Psoas muscle (tissue), 8 donors: ENCODE measurements around the gene DMD. TPM values are rescaled to one million over a fixed set of nuclear protein-coding genes. Genes with fewer than 3 reads are reported as not detected.
A peak's percentile ranks its signal among the peaks of the same experiment; 100 is the strongest.
"Not testable (repeated sequence)": the region's sequence is repeated elsewhere in the genome, so short reads cannot be mapped to it uniquely, and the experiment has no call there.

Source experiments
- ATAC-seq, 4 donors: fragments of 200-7000 bp; cut with Tn5 transposase; one replicate each; pipeline ENCODE4 v1.9.1; 2020; ENCODE audit warnings: moderate library complexity in 3 of 4, mild to moderate bottlenecking in 2 of 4
- DNase-seq, 2 donors: peaks; one replicate each; pipeline ENCODE4 v3.0.0-alpha.2; 2020
- H3K27ac ChIP-seq: fragments of 200-600 bp; one replicate; pipeline ENCODE4 v1.8.0; 2022
- H3K27me3 ChIP-seq, 3 donors: fragments of 200-600 bp in 1 of 3; one replicate each; pipeline versions ENCODE4 v1.6.1 to v1.8.0; 2013 to 2022; ENCODE audit warnings: low read length in 2 of 3, mild to moderate bottlenecking in 2 of 3, moderate library complexity in 1 of 3; ENCODE audit not compliant: insufficient read depth in 3 of 3
- H3K36me3 ChIP-seq, 2 donors: fragments of 200-600 bp in 1 of 2; one replicate each; pipeline versions ENCODE4 v1.6.1 to v1.8.0; 2013 to 2022; ENCODE audit warnings: low read depth in 1 of 2, mild to moderate bottlenecking in 1 of 2, moderate library complexity in 1 of 2; ENCODE audit not compliant: insufficient read depth in 1 of 2
- H3K4me1 ChIP-seq: fragments of 200-600 bp; one replicate; pipeline ENCODE4 v1.8.0; 2022
- H3K4me3 ChIP-seq: fragments of 200-600 bp; one replicate; pipeline ENCODE4 v1.8.0; 2022; ENCODE audit warnings: mild to moderate bottlenecking
- H3K9me3 ChIP-seq: fragments of 200-600 bp; one replicate; pipeline ENCODE4 v1.8.0; 2022
- WGBS, 3 donors: extraction: QIAGEN DNeasy Blood & Tissue Kit; methylation state at CpG; one replicate each; pipeline versions ENCODE4 v1.1.6 to v1.1.7; 2013; 5-methylcytosine and 5-hydroxymethylcytosine counted together
- intact Hi-C, 2 donors: fragments of 100-400 bp; cut with DNase I; formaldehyde crosslinking; loops; one replicate each; pipeline versions ENCODE4 v1.11.0 to v1.14.2; 2022
- polyA plus RNA-seq, 3 donors: library from polyadenylated mRNA; stranded (reverse); fragments of 200-250 nt; gene quantifications; one replicate each; pipeline ENCODE4 v1.2.3, GENCODE V29; 2013
- total RNA-seq, 4 donors: library from RNA; stranded (reverse); fragmentation: NEBNext Ultra II Directional in 2 of 4; extraction: Animal tissue kit (Norgen Biotek cat#: 25700) in 2 of 4; gene quantifications; one replicate each; pipeline versions ENCODE4 v1.2.1 to v1.2.4, GENCODE V29; 2021 to 2023
- TF ChIP-seq, protein P1 (sequence below): fragments of 200-600 bp; IDR thresholded peaks from one replicate; pipeline ENCODE4 v1.8.0; 2022; ENCODE audit warnings: antibody characterized with exemption
- donor health status: healthy with polysubstance abuse.
- donor health status: DM: no; HTN: no; CAD: no; lungs with moderate emphysema.
- donor health status: Bipolar disorder and iron deficiency.
- donor health status: healthy.
- donor health status: DM: yes; HTN: yes; CAD: no.
- donor health status: DM: no; HTN: no; CAD: no.
- donor health status: DM: no; HTN: no; CAD: no.
- donor health status: DM: yes; HTN: yes; CAD: no.

Gene DMD
- total and polyA plus RNA-seq, 7 donors, result 6.8 to 170 (median 86.5) TPM

- WGBS, 3 donors, result 68 to 86% (median 82%) methylated on average over 2 of the region's 2 CpGs
- H3K9me3 ChIP-seq, result no peaks in the 10 kb centered on the region
- DNase-seq (no peak), ATAC-seq (no peak)
- no peak overlapping the region for H3K27ac ChIP-seq
- intact Hi-C loops, result no loop called here
- H3K27me3 ChIP-seq, result no peaks in the 10 kb centered on the region
- H3K4me3 ChIP-seq, result no peak overlapping the region
- TF ChIP-seq, protein P1, sequence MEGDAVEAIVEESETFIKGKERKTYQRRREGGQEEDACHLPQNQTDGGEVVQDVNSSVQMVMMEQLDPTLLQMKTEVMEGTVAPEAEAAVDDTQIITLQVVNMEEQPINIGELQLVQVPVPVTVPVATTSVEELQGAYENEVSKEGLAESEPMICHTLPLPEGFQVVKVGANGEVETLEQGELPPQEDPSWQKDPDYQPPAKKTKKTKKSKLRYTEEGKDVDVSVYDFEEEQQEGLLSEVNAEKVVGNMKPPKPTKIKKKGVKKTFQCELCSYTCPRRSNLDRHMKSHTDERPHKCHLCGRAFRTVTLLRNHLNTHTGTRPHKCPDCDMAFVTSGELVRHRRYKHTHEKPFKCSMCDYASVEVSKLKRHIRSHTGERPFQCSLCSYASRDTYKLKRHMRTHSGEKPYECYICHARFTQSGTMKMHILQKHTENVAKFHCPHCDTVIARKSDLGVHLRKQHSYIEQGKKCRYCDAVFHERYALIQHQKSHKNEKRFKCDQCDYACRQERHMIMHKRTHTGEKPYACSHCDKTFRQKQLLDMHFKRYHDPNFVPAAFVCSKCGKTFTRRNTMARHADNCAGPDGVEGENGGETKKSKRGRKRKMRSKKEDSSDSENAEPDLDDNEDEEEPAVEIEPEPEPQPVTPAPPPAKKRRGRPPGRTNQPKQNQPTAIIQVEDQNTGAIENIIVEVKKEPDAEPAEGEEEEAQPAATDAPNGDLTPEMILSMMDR, result no peak
- H3K36me3 ChIP-seq, result no peaks in the 10 kb centered on the region
- peaks cover 3% of the 10 kb centered on the region for H3K4me1 ChIP-seq
Measured at GRCh38 chrX:31591355-31591754, 1620.0 kb downstream of the DMD start.

GRCh38 chrX:31590581-31591114 is 1620.7 kb downstream of the DMD start:
- ATAC-seq (peak in 3 of 4 donors; percentile 44 to 74 (median 58)), DNase-seq (no peak)
- 71 to 82% (median 79%) methylated on average over 5 of the region's 5 CpGs for WGBS, 3 donors
- TF ChIP-seq, protein P1, result no peak
- intact Hi-C loops, result no loop called here
- Histone ChIP-seq H3K27me3 (no peaks in the 10 kb centered on the region), H3K36me3 (no peaks in the 10 kb centered on the region), H3K9me3 (no peaks in the 10 kb centered on the region), H3K4me3 (no peak overlapping the region), H3K27ac (peak overlapping the region; percentile 42), H3K4me1 (peaks cover 3% of the 10 kb centered on the region)

GRCh38 chrX:31589503-31589902 is 1621.8 kb downstream of the DMD start:
- DNase-seq, result no peak
- Histone ChIP-seq H3K27ac (no peak overlapping the region), H3K4me3 (no peak overlapping the region), H3K36me3 (no peaks in the 10 kb centered on the region), H3K9me3 (no peaks in the 10 kb centered on the region), H3K4me1 (peaks cover 3% of the 10 kb centered on the region), H3K27me3 (no peaks in the 10 kb centered on the region)
- intact Hi-C loops, result loop anchor here in 1 of 2 donors (10.0 kb wide), 1 partner anchor 625 kb away; no protein-coding TSS in a partner anchor
- no peak for ATAC-seq
- TF ChIP-seq, protein P1, result no peak
- WGBS, 3 donors, result 82 to 93% (median 89%) methylated on average over 3 of the region's 3 CpGs

DNA sequence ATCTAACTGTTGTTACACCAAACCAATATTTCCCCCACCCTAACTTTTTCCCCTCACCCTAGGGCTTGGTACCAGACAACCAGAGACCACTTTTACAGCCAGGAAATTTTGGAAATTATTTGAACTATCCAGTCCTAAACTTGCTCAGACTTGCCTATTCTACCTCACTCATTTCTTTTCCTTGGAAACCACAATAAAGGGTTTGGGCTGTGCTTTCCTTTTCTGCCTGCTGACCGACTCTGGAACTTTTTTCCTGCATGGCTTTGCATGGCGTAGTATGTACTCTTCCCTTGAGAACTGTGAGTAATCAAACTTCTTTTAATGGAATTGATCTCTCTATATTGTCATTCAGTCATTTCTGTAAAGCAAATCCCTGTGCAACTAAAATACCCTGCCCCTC is 1623.0 kb downstream of the DMD start:
- H3K9me3 ChIP-seq, result no peaks in the 10 kb centered on the region
- H3K27ac ChIP-seq, result no peak overlapping the region
- no peaks in the 10 kb centered on the region for H3K36me3 ChIP-seq
- DNase-seq, result no peak
- no peaks in the 10 kb centered on the region for H3K27me3 ChIP-seq
- H3K4me3 ChIP-seq, result no peak overlapping the region
- no peak for ATAC-seq
- WGBS, 3 donors, result 84 to 100% (median 94%) methylated on average over 2 of the region's 2 CpGs
- H3K4me1 ChIP-seq, result peaks cover 3% of the 10 kb centered on the region
- intact Hi-C loops, result loop anchor here in 1 of 2 donors (10.0 kb wide), 1 partner anchor 626 kb away; no protein-coding TSS in a partner anchor
- TF ChIP-seq, protein P1, result no peak

GRCh38 chrX:31583892-31584291 is 1627.5 kb downstream of the DMD start:
- H3K4me3 ChIP-seq, H3K36me3 ChIP-seq, H3K4me1 ChIP-seq, H3K27me3 ChIP-seq, DNase-seq, H3K9me3 ChIP-seq, ATAC-seq, H3K27ac ChIP-seq: not testable (repeated sequence)
- WGBS, 3 donors, result 78 to 95% (median 86%) methylated on average over 3 of the region's 3 CpGs
- intact Hi-C loops, result loop anchor here in 1 of 2 donors (10.0 kb wide), 1 partner anchor 631 kb away; no protein-coding TSS in a partner anchor
